Smooth muscle cell of the pulmonary artery (primary cell): Measurements from ENCODE around the gene NBPF12. TPM values are rescaled to one million over a fixed set of nuclear protein-coding genes. Genes with fewer than 3 reads are reported as not detected.

Experiments used
- total RNA-seq: library from RNA; depleted of rRNA; stranded (reverse); fragments of >200 nt; gene quantifications from 2 replicates; pipeline ENCODE4 v1.2.3, GENCODE V29; 2014

Gene NBPF12, protein sequence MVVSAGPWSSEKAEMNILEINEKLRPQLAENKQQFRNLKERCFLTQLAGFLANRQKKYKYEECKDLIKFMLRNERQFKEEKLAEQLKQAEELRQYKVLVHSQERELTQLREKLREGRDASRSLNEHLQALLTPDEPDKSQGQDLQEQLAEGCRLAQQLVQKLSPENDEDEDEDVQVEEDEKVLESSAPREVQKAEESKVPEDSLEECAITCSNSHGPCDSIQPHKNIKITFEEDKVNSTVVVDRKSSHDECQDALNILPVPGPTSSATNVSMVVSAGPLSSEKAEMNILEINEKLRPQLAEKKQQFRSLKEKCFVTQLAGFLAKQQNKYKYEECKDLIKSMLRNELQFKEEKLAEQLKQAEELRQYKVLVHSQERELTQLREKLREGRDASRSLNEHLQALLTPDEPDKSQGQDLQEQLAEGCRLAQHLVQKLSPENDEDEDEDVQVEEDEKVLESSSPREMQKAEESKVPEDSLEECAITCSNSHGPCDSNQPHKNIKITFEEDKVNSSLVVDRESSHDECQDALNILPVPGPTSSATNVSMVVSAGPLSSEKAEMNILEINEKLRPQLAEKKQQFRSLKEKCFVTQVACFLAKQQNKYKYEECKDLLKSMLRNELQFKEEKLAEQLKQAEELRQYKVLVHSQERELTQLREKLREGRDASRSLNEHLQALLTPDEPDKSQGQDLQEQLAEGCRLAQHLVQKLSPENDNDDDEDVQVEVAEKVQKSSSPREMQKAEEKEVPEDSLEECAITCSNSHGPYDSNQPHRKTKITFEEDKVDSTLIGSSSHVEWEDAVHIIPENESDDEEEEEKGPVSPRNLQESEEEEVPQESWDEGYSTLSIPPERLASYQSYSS (N-terminal part only)
- total RNA-seq: 6.3 and 11.3 TPM in 2 replicates

DNA sequence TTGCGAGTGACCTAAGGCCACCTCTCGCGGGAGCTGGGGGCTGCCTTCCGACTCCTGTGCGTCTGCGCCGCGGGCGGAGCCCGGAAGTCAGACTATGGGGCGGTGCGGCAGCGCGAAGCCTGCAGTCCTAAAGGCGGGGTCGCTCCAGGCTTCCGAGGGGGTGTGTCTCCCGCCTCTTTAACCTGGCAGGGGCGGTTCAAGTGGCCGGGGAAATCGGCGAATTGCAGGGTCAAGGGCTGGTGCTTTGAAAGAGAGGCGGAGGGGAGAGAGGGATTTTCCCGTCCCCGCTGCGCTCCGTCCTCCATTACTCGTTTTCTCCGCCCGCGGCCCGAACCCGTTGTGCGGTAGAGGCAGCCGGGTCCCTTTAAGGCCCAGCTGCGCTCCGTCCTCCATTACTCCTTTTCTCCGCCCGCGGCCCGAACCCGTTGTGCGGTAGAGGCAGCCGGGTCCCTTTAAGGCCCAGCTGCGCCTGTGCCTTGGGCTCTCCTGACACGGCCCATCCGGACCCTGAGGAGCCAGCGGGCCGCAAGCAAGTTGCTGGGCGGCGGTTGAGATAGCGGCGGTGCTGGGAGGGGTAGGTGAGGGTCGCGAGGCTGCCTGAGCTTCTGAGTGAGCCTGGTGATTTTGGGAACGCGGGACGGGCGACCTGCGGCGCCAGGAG is at the start of gene NBPF12:
NBPF12 (plus strand) TSS at position 83 of the 661 bp plus-strand sequence. CDS start 21,820 bp downstream, outside the sequence.

Other genes with a start within 250 kb of the NBPF12 start
- 17.9 and 22.1 TPM in 2 replicates for gene PRKAB2, start 234.1 kb downstream of the NBPF12 start, total RNA-seq